Measurements from ENCODE around the gene HOMER1. TPM values are rescaled to one million over a fixed set of nuclear protein-coding genes. Genes with fewer than 3 reads are reported as not detected.

The HOMER1 gene
- total and polyA plus RNA-seq, 9 of the 15 experiments (the other 6 are each of a cell fraction or from before 2014, with no cell fraction given): 6.3 to 39.9 (median 9.9) TPM

- TF ChIP-seq CREB3L1 (IDR thresholded peaks at IDR 0.05; ENCODE audit: borderline replicate concordance, low read depth) (peak; percentile 23; the same call in 1 of the 2 replicates), TCF3 (CRISPR knock-in tag; IDR thresholded peaks at IDR 0.05) (0 out of 2 replicates have a peak, but pooled peaks have one; percentile 16), MYC (IDR thresholded peaks at IDR 0.05; ENCODE audit: low read depth, low read length) (peak; percentile 62), MYC (CRISPR knock-in tag; IDR thresholded peaks at IDR 0.05; ENCODE audit: borderline replicate concordance, low read depth) (no peak), TAF1 (IDR thresholded peaks at IDR 0.05; ENCODE audit: control insufficient read depth, extremely low read depth, insufficient read depth, low read length, severe bottlenecking) (peak; percentile 76), SMAD4 (CRISPR knock-in tag; conservative IDR thresholded peaks at IDR 0.05) (peak; percentile 71), JUN (IDR thresholded peaks at IDR 0.05; ENCODE audit: borderline replicate concordance, low read depth, low read length) (0 out of 2 replicates have a peak, but pooled peaks have one; percentile 8), JUN (CRISPR knock-in tag; IDR thresholded peaks at IDR 0.05; ENCODE audit: borderline replicate concordance) (0 out of 2 replicates have a peak, but pooled peaks have one; percentile 64), ZNF175 (CRISPR knock-in tag; IDR thresholded peaks at IDR 0.05; ENCODE audit: low read depth) (0 out of 2 replicates have a peak, but pooled peaks have one; percentile 8), BHLHE40 (IDR thresholded peaks at IDR 0.05; ENCODE audit: low read length) (peak; percentile 38; the same call in 1 of the 2 replicates), ZNF740 (CRISPR knock-in tag; IDR thresholded peaks at IDR 0.05) (peak; percentile 54; the same call in 1 of the 2 replicates), ZNF740 (tag; IDR thresholded peaks at IDR 0.05) (no peak), POLR3G (IDR thresholded peaks at IDR 0.05; ENCODE audit: extremely low read depth, insufficient read length, insufficient replicate concordance) (no peak), MAFK (IDR thresholded peaks at IDR 0.05; ENCODE audit: low read length) (no peak), XRCC5 (IDR thresholded peaks at IDR 0.05; ENCODE audit: low read depth, low read length) (no peak), THAP12 (CRISPR knock-in tag; IDR thresholded peaks at IDR 0.05) (0 out of 2 replicates have a peak, but pooled peaks have one; percentile 44), KLF13 (tag; IDR thresholded peaks at IDR 0.05; ENCODE audit: borderline replicate concordance, low read depth) (peak; percentile 40; the same call in 1 of the 2 replicates), ZNF174 (CRISPR knock-in tag; IDR thresholded peaks at IDR 0.05) (no peak)
Measured at GRCh38 chr5:79513704-79514390, at the start of gene HOMER1 (continued).
